Right lobe of liver (tissue), 4 donors: ENCODE data around the gene KCNMA1.

Experiments
- CTCF ChIP-seq, 4 donors: fragments of 200-600 bp in 3 of 4; fragments of 450-650 bp in 1 of 4; IDR thresholded peaks; one replicate each; pipeline versions ENCODE4 v1.5.1 to v1.8.0; 2016 to 2022; ENCODE audit warnings: antibody characterized with exemption in 4 of 4, mild to moderate bottlenecking in 2 of 4
- POLR2A ChIP-seq: fragments of 450-650 bp; IDR thresholded peaks from one replicate; pipeline ENCODE4 v1.6.1; 2017; ENCODE audit warnings: antibody characterized with exemption, mild to moderate bottlenecking
- donor health status: DM: no; HTN: no; CAD: no.
- donor health status: DM: no; HTN: no; CAD: no.
- donor health status: DM: no; HTN: yes; CAD: no.

GRCh38 chr10:77123330-77123729 is 514.3 kb downstream of the KCNMA1 start:
- TF ChIP-seq POLR2A (no peak), CTCF (IDR thresholded peaks at IDR 0.05) (no peak)
